ENCODE measurements around the gene ALG9. TPM values are rescaled to one million over a fixed set of nuclear protein-coding genes. Genes with fewer than 3 reads are reported as not detected.

Gene ALG9
- total and polyA plus RNA-seq, 9 donors: 12.0 to 43.5 (median 29.3) TPM

- 92 to 94% (median 93%) methylated on average over 1 of the region's 1 CpG for WGBS, 3 donors
- no peak overlapping the region for H3K27ac ChIP-seq
- no peak for DNase-seq
- no peaks in the 10 kb centered on the region for H3K9me3 ChIP-seq
- no peak overlapping the region for H3K4me3 ChIP-seq
- H3K36me3 ChIP-seq: no peaks in the 10 kb centered on the region
- TF ChIP-seq POLR2A (IDR thresholded peaks at IDR 0.05) (no peak), CTCF (IDR thresholded peaks at IDR 0.05) (no peak), EP300 (IDR thresholded peaks at IDR 0.05) (no peak)
- no peaks in the 10 kb centered on the region for H3K4me1 ChIP-seq (ENCODE audit: insufficient read depth)
- intact Hi-C loops (cut with DNase I): no loop called here
- no peaks in the 10 kb centered on the region for H3K27me3 ChIP-seq
Observed at GRCh38 chr11:111798279-111798678, 73.1 kb downstream of the ALG9 start.

GRCh38 chr11:111797145-111797581, 74.2 kb downstream of the ALG9 start:
- DNase-seq: no peak
- intact Hi-C loops (cut with DNase I): no loop called here
- Histone ChIP-seq H3K27ac (no peak overlapping the region), H3K27me3 (no peaks in the 10 kb centered on the region), H3K4me3 (no peak overlapping the region), H3K4me1 (ENCODE audit: insufficient read depth) (no peaks in the 10 kb centered on the region), H3K36me3 (no peaks in the 10 kb centered on the region), H3K9me3 (no peaks in the 10 kb centered on the region)
- WGBS, 3 donors: 92 to 100% (median 96%) methylated on average over 2 of the region's 2 CpGs
- TF ChIP-seq CTCF (IDR thresholded peaks at IDR 0.05): no peak
- no peak for TF ChIP-seq EP300 (IDR thresholded peaks at IDR 0.05)
- no peak for TF ChIP-seq POLR2A (IDR thresholded peaks at IDR 0.05)

DNA sequence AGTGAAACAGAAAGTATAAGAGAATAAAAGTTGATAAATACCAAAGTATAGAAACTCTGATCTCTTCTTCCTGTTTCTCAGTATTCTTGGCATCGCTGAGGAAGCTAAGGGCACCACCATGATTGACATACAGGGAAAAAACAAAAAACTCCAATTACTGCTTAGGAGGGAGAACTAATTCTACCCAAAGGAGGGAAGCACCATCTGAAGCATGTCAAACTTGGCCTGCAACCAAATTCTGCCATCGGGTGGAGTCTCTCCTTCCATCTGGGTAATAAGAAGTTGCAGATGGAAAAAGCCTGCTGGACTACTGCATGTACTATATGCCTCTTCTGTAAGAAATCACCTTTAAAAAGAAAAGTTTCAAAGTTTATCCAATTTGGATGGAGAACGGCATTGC, 74.7 kb downstream of the ALG9 start:
- intact Hi-C loops (cut with DNase I): no loop called here
- H3K9me3 ChIP-seq: no peaks in the 10 kb centered on the region
- DNase-seq: no peak
- no peak overlapping the region for H3K27ac ChIP-seq
- 59 to 61% (median 60%) methylated on average over 3 of the region's 3 CpGs for WGBS, 3 donors
- no peak overlapping the region for H3K4me3 ChIP-seq
- no peak for TF ChIP-seq CTCF (IDR thresholded peaks at IDR 0.05)
- TF ChIP-seq EP300 (IDR thresholded peaks at IDR 0.05): no peak
- no peak for TF ChIP-seq POLR2A (IDR thresholded peaks at IDR 0.05)
- no peaks in the 10 kb centered on the region for H3K4me1 ChIP-seq (ENCODE audit: insufficient read depth)
- H3K27me3 ChIP-seq: no peaks in the 10 kb centered on the region
- H3K36me3 ChIP-seq: no peaks in the 10 kb centered on the region

- no peak for TF ChIP-seq POLR2A (IDR thresholded peaks at IDR 0.05)
- TF ChIP-seq CTCF (IDR thresholded peaks at IDR 0.05): no peak
- TF ChIP-seq EP300 (IDR thresholded peaks at IDR 0.05): no peak
- H3K27me3 ChIP-seq: no peaks in the 10 kb centered on the region
- no peak overlapping the region for H3K27ac ChIP-seq
- H3K4me3 ChIP-seq: no peak overlapping the region
- DNase-seq: no peak
- WGBS, 3 donors: 94 to 96% (median 94%) methylated on average over 7 of the region's 7 CpGs
- H3K36me3 ChIP-seq: no peaks in the 10 kb centered on the region
- H3K9me3 ChIP-seq: no peaks in the 10 kb centered on the region
- no peaks in the 10 kb centered on the region for H3K4me1 ChIP-seq (ENCODE audit: insufficient read depth)
- intact Hi-C loops (cut with DNase I): no loop called here
Observed at GRCh38 chr11:111795334-111795985, 75.9 kb downstream of the ALG9 start.

Measured in ovary (tissue), 9 donors.